ENCODE results near the gene VEGFB.

VEGFB gene

DNA sequence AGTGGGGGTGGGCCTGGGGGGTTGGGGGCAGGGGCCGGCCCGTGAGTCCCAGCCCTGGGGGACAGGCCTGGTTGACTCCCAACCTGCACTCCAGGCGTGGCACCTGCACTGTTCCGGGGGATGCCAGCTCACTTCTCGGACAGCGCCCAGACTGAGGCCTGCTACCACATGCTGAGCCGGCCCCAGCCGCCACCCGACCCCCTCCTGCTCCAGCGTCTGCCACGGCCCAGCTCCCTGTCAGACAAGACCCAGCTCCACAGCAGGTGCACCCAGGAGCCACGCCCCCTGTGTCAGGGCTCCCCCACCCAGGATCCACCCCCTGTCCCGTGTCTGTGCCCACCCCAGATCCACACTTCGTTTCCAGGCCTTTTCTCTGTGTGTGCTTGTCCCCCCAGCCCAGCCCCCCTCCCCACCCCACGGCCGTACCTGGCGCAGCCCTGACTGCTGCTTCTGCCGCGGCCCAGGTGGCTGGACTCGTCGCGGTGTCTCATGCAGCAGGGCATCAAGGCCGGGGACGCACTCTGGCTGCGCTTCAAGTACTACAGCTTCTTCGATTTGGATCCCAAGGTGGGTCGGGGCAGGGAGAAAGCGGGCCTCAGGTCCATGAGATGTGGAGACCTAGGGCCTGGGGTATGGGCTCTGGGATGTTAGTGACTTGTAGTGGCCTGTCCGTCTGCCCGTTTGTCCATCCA is 23.1 kb upstream of the VEGFB start:
- DNase-seq: no peak

DNA sequence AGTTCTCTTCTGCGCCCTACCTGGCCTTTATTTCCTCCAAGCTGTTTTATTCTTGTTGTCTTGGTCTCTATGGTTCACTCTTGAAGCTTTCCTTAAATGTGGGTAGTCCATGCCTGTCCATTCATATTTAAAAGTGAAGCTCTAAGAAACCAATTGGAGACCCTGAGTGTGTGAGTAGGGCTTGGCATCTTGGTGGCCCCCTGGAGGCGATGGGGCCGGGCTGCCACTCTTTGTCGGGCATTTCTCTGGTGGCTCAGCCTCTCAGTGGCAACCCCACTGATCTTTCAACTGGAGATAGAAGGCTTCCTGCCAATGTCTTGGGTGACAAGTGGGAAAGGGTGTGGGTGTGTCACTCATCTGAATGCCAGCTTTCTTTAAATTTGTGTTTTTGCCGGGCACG is 17.5 kb upstream of the VEGFB start:
- no peak for DNase-seq

DNA sequence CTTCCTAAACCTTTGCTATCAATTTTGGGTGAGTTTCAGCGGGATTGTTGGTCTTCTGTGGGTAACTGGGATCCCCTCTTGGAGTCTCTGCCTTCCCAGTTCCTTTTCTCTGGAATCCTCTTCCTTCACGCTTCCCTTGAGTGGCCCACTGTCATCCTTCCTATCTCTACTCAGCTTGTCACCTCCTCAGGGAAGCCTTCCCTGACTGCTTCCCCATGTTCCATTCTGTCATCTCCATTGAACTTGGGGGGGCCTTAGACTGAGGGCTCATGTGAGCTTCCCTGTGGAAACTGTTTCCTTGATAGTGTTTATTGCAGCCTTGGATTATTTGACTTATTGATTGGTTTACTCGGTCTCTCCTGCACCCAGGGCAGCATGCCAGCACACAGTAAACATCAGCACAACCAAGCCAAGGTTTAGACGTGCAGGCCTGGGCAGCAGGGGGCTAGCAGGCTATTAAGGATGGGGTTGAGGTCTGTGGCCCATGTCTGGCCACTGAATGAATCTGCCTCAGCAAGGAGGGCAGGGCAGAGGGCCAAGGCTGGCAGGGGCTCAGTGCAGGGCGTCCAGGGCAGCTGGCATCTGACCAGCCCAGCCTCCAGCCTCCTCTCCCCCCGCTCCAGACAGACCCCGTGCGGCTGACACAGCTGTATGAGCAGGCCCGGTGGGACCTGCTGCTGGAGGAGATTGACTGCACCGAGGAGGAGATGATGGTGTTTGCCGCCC is 15.6 kb upstream of the VEGFB start:
- peak; percentile 7 for DNase-seq

DNA sequence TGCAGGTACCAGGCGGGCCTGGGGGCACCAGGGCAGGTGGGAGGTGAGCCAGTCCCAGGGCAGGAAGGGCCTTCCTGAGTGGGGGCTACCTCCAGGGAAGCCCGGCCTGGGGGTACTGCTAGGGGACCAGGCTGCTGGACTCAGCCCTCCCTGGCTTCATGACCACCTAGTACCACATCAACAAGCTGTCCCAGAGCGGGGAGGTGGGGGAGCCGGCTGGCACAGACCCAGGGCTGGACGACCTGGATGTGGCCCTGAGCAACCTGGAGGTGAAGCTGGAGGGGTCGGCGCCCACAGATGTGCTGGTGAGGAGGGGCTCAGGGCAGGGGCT is 15.1 kb upstream of the VEGFB start:
- no peak for DNase-seq

DNA sequence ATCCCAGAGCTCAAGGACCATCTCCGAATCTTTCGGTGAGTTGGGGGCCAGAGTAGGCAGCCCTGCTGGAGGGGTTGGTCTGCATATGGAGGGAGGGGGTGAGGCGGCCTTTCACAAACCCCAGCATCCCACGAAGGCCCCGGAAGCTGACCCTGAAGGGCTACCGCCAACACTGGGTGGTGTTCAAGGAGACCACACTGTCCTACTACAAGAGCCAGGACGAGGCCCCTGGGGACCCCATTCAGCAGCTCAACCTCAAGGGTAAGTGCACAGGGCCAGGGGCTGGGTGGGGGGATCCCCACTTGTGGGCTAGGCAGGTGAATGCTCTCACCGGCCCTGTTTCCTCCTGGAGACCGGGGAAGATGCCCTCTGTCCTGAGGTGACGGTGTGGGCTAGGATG is 14.6 kb upstream of the VEGFB start:
- DNase-seq: no peak

DNA sequence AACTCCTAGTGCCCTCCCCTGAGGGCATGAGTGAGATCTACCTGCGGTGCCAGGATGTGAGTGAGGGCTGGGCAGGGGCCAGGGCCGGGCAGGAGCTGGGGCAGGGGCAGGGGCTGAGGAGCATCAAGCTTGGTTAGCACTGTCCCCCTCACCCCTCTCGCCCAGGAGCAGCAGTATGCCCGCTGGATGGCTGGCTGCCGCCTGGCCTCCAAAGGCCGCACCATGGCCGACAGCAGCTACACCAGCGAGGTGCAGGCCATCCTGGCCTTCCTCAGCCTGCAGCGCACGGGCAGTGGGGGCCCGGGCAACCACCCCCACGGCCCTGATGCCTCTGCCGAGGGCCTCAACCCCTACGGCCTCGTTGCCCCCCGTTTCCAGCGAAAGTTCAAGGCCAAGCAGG is 14.1 kb upstream of the VEGFB start:
- no peak for DNase-seq

DNA sequence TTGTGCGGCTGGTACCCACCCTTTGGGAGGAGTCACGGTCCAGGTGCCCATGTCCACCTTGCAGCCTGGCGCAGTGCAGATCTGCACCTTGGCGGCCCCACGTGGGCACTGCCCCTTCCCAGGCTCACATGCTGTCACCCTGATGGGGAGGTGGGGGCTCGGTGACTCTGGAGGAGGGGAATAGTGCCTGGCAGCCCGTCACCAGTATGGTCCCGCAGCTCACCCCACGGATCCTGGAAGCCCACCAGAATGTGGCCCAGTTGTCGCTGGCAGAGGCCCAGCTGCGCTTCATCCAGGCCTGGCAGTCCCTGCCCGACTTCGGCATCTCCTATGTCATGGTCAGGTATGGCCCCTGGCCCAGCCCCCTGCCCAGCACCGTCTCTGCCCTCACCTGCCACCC is 13.6 kb upstream of the VEGFB start:
- DNase-seq: no peak

DNA sequence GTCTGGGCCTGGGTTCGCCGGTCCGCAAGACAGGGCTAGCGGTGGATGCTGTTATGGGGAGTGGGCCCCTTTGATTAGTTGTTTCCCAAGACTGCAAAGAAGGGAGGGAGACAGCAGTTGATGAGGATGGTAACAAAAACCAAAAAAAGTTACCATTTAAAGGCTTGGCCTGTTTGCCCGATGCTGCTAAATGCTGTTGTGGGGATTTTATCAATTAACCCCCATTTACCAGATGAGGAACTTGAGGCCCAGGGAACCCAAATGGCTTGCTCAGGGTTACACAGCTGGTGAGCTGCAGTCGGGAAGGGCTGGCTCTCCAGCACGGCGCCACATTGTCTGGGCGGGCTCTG is 11.8 kb upstream of the VEGFB start:
- no peak for DNase-seq

DNA sequence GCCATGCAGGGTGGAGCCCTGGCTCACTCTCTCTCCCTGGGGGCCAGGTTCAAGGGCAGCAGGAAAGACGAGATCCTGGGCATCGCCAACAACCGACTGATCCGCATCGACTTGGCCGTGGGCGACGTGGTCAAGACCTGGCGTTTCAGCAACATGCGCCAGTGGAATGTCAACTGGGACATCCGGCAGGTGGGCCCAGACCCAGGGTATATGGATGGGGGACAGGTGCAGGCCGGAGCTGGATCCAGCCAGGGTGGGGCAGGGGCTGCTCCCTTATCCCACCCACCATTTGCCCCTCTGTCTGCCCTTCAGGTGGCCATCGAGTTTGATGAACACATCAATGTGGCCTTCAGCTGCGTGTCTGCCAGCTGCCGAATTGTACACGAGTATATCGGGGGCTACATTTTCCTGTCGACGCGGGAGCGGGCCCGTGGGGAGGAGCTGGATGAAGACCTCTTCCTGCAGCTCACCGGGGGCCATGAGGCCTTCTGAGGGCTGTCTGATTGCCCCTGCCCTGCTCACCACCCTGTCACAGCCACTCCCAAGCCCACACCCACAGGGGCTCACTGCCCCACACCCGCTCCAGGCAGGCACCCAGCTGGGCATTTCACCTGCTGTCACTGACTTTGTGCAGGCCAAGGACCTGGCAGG is 11.3 kb upstream of the VEGFB start:
- DNase-seq: peak; percentile 8

DNA sequence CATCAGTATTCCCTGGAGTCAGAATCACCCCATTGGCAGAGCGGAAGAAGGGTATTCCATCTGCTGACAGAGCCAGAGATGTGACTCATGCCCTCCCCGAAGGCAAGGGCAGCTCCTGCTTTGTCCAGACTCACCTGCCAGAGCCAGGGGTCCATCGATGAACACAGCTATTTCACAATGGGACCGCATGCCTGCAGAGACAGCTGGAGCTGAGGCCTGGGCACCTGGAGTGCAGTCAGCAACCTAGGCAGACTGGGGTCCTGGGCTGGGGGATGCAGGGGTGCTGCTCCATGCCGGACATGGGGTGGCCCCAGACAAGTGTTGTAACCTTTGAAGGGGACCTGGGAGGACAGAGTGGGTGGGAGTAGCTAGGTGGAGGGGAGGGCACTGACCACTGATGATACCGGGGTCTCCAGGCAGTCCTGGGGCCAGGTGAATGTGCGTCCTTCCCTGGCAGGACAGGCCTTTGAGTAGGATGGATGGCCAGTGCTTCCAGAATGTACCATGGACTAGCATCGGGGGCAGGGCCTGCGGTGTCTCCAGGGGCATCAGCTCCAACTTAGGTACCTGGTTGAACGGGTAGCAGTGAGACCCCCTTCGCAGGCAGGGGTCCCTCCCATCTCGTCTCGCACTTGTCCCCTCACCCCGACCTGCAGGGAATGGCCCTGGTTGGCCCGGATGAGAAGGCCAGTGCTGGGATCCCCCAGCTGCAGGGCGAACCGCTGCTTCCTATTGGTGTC is 10.1 kb upstream of the VEGFB start:
- no peak for DNase-seq

DNA sequence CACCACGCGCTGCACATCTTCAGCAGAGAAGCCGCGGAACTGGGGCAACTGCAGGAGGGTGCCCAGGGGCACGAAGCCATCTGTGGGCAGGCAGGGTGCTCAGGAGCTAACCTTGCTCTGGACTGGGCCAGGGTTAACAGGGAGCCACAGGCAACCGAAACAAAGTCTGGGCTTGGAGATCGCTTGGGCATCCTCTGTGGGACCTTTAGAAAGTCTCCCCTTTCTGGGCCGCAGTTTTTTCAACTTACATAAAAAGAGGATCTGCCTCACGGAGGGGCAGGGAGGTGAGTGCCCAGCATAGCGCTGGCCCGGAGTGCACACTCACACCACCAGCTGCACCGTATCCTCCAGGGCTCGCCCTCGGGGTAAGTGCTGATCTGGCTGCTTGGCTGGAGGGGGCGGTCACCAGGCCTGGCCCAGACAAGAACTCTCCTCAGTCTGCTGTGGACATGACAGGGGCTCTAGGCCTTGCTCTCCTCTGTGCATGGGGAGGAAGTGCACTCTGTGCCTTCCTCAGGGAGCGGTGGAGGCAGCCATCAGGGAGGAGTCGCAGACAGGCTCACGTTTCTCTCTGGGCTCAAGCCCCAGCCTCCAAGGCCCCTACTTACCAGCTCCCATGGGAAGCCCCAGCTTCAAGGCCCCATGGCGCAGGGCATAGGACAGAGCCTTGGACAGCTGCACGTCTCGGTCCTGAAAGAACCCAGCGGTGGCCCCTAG is 9.3 kb upstream of the VEGFB start:
- DNase-seq: no peak

DNA sequence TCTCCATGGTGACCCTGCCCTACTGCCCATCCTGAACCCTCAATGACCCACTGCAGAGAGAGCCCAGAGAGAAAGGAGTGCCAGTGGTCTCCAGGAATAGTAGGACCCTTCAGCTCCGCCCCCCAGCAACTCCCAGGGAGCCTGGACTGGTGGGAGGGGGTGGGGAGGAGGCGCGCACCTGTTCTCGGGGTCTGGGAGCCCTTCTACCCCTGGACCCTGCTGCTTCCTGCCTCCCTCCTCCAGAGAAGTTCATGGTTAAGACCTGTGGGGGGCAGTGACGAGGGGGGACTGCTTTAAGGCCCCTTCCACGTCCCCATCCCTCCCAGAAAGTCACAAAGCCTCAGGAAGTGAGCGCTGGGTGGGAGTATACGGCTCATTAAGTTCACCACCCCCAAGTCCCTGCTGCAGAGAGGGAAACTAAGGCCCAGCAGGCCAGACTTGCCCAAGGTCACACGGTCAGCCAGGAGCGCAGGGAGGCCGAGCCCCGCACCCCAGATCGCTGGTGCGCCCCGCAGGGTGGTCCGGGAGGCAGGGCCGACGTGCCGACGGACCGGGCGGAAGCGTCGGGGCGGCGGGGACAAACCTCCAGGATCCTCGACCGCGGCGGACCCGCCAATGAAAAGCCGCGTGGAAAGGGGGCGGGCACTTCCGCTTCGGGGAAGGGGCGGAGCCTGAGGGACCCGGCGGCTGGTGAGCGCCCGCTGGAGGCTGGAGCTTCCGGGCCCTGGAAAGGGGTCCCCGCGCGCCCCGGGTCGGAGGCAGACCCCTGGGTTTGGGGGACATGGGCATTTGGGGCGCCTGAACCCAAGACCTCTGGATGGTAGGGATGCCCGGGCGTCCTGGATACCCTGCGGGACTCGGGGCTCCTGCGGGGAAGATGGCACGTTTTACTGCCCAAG is 8.5 kb upstream of the VEGFB start, which contains the start of the genes NUDT22 and TRPT1:
Gene NUDT22, plus strand, starts transcription at position 667 of the 899 bp plus-strand sequence. CDS start 379 bp downstream, outside the sequence.
Gene TRPT1, minus strand, starts transcription at position 579 of the 899 bp plus-strand sequence. Its CDS starts 326 bp downstream, at position 253.
- peak; percentile 95 for DNase-seq

DNA sequence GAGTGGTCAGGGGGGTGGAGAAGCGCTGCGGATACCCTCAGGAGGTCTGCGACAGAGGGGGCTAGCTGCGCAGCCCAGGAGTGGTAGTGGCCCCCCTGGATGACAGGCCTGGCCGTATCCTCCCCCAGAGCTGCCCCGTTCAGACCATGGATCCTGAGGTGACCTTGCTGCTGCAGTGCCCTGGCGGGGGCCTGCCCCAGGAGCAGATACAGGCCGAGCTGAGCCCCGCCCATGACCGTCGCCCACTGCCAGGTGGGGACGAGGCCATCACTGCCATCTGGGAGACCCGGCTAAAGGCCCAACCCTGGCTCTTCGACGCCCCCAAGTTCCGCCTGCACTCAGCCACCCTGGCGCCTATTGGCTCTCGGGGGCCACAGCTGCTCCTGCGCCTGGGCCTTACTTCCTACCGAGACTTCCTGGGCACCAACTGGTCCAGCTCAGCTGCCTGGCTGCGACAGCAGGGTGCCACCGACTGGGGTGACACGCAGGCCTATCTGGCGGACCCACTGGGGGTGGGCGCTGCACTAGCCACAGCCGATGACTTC is 7.8 kb upstream of the VEGFB start:
- DNase-seq: no peak

DNA sequence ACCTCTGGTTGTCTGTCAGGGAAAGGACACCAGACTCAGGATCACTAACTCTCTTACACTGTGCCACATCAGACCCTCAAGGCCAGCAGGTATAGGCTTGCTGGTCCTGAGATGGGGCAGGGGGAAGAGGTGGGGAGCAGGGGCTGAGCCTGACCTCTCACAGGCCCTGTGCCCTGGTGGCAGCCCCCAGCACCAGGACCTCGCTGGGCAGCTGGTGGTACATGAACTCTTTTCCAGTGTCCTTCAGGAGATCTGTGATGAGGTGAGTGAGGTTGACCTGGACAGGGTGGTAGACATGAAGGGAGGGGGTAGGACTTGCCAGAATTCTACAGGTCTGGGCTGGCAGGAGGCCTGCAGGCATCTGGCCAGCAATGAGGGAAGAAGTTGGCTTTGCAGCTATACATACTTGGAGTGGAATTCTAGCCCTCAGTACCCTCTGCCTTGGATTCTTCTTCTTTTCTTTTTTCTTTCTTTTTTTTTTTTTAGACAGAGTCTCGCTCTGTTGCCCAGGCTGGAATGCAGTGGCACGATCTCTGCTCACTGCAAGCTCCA is 6.9 kb upstream of the VEGFB start:
- no peak for DNase-seq

DNA sequence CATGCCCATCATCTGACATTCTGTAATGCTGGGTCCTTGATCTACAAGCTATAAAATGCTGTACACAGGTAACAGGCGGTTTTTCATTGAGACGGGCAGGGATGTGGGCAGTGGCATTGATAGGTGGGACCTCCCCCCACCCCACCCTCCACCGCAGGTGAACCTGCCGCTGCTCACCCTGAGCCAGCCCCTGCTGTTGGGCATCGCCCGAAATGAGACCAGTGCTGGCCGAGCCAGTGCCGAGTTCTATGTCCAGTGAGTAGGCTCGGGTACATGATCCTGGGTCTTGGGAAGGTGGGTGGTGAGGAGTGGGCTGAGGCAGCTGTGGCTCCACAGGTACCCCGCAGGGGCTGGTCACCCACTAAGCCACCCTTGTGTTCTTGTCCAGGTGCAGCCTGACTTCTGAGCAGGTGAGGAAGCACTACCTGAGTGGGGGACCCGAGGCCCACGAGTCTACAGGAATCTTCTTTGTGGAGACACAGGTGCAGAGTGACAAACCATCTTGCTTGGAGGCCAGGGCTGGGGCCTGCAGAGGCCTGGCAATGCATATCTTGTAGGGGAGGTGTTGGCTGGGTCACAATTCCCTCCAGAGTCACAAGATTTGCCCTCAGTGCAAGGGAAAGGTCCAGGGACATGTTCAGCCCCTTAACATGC is 5.2 kb upstream of the VEGFB start:
- DNase-seq: no peak

DNA sequence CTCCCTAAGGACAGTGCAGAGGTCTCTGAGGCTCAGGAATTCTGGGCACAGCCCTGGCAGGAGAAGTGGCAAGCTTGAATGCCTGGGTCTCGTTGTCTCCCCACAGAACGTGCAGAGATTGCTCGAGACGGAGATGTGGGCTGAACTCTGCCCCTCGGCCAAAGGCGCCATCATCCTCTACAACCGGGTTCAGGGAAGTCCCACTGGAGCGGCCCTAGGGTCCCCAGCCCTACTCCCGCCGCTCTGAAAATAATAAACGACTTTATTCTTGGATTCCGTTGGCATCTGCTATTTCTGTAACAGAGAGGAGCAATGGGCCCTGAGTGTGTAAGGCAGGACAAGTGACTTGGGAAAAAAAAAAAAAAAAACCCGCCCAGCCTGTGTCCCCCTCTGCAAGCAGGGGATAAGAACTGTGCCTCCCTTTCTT is 4.6 kb upstream of the VEGFB start:
- DNase-seq: no peak

DNA sequence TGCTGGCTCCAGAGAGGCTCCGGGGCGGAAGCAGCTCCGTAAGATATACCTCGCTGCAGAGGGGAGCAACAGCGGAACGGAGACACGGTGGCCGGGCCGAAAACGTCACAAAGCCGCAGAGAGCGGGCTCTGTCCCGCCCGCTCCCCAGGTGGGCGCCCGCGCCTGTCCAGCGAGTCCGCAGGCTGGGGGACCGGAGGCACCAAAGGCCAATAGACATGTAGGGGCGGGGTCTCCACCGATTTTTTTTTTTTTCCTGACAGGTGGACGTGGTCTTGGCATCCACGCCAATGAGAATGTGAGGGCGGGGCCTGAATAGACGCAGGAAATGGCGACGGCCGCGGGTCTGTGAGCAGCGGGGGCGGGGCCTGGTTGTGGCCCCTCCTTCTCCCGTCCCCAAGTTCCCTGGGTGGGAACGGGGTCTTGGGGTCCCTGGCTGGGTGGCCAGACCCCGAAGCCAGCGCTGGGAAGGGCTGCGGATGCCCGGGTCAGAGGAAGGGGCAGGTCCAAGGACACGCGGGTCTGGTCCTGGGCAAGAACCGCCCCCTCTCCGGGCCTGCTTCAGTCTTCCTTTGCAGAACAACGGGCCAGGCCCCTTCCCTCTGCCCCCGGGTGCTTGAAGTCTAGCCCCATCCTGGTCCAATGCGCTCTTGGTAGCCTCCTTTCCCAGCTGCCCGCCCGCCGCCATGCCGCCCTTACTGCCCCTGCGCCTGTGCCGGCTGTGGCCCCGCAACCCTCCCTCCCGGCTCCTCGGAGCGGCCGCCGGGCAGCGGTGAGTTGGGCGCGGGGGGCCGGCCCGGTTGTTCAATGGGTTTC is 4.0 kb upstream of the VEGFB start, which contains the start of gene DNAJC4:
Gene DNAJC4, plus strand, starts transcription at position 378 of the 814 bp plus-strand sequence. Its CDS starts 307 bp downstream, at position 685.
- DNase-seq: peak; percentile 96

DNA sequence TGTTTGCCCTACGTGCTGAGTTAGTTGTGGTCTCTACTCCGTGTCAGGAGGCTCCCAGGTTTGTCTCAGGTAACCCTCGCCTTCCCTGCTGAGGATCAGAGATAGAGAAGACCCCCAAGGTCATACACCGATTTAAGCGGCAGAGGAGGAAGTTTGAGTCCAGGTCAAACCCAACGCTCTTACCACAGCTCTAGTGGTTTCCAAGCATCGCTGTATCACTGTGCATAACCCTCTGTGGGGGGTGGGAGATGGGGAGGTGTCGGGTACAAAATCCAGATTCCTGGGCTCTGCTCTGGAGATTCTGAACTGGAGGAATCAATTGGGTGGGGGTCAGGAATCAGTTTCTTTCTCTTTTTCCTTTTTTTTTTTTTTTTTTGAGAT is 3.4 kb upstream of the VEGFB start:
- no peak for DNase-seq

DNA sequence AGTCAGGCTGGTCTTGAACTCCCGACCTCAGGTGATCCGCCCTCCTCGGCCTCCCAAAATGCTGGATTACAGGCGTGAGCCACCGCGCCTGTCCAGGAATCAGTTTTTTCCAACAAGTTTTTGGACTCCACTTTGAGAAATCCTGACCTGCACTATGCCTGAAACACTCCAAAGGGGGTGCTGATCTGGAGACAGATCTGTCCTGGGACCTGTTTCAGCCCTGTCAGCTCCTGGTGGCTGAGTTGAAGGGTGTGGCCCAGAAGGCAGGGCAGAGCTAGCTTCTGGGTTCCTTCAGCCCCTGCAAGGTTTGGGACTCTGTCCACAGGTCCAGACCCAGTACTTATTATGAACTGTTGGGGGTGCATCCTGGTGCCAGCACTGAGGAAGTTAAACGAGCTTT is 2.8 kb upstream of the VEGFB start:
- DNase-seq: no peak

All from retina (tissue), 1 donor.